SJCRH30 (cell line): ENCODE results near the gene HBS1L. TPM values are rescaled to one million over a fixed set of nuclear protein-coding genes. Genes with fewer than 3 reads are reported as not detected.

Source experiments
- DNase-seq, 2 experiments: peaks; one replicate each; pipeline ENCODE4 v3.0.0-alpha.2; 2015 to 2020
- H3K27ac ChIP-seq: fragments of 250-450 bp; sonication (Bioruptor Pico); 2 replicates; pipeline ENCODE4 v1.5.1; 2020; ENCODE audit warnings: mild to moderate bottlenecking, moderate library complexity
- H3K27me3 ChIP-seq: fragments of 250-450 bp; sonication (Bioruptor Pico); 2 replicates; pipeline ENCODE4 v1.5.1; 2020; ENCODE audit warnings: mild to moderate bottlenecking, moderate library complexity
- H3K36me3 ChIP-seq: fragments of 250-450 bp; sonication (Bioruptor Pico); 2 replicates; pipeline ENCODE4 v1.5.1; 2020; ENCODE audit warnings: mild to moderate bottlenecking, moderate library complexity
- H3K4me1 ChIP-seq: fragments of 250-450 bp; sonication (Bioruptor Pico); 2 replicates; pipeline ENCODE4 v1.5.1; 2020; ENCODE audit warnings: mild to moderate bottlenecking, moderate library complexity
- H3K4me3 ChIP-seq: fragments of 250-450 bp; sonication (Bioruptor Pico); 2 replicates; pipeline ENCODE4 v1.5.1; 2020; ENCODE audit warnings: mild to moderate bottlenecking, moderate library complexity
- H3K9me3 ChIP-seq: fragments of 250-450 bp; sonication (Bioruptor Pico); replicated peaks from 2 replicates; pipeline ENCODE4 v1.5.1; 2020; ENCODE audit warnings: mild to moderate bottlenecking, moderate library complexity
- total RNA-seq: library from RNA; depleted of rRNA; stranded (reverse); fragments of >200 nt; shearing (Covaris generic); gene quantifications from 2 replicates; pipeline ENCODE4 v1.2.3, GENCODE V29; 2014

Gene HBS1L
- total RNA-seq, 1 experiment from 2014 or later = 139 TPM

- Histone ChIP-seq H3K9me3 (no peaks in the 10 kb centered on the region), H3K27me3 (no peaks in the 10 kb centered on the region), H3K4me3 (no peak overlapping the region), H3K4me1 (no peaks in the 10 kb centered on the region), H3K36me3 (peaks cover 2% of the 10 kb centered on the region; the same call in 1 of the 2 replicates), H3K27ac (no peak overlapping the region)
- no peak for DNase-seq
Observed at GRCh38 chr6:135008941-135009290, 45.7 kb downstream of the HBS1L start.

- DNase-seq = no peak
Observed at GRCh38 chr6:135008072-135008940, 46.3 kb downstream of the HBS1L start.

GRCh38 chr6:135006386-135006914 is 48.2 kb downstream of the HBS1L start:
- Histone ChIP-seq H3K27me3 (no peaks in the 10 kb centered on the region), H3K4me3 (no peak overlapping the region), H3K9me3 (no peaks in the 10 kb centered on the region), H3K4me1 (no peaks in the 10 kb centered on the region), H3K27ac (no peak overlapping the region), H3K36me3 (peaks cover 7% of the 10 kb centered on the region)
- DNase-seq = no peak

More at GRCh38 chr6:135008072-135008940, 46.3 kb downstream of the HBS1L start:
- Histone ChIP-seq H3K36me3 (peaks cover 2% of the 10 kb centered on the region; the same call in 1 of the 2 replicates), H3K4me1 (no peaks in the 10 kb centered on the region), H3K4me3 (no peak overlapping the region), H3K9me3 (no peaks in the 10 kb centered on the region), H3K27me3 (no peaks in the 10 kb centered on the region), H3K27ac (no peak overlapping the region)

- no peak overlapping the region for H3K4me3 ChIP-seq
- DNase-seq = no peak
- no peak overlapping the region for H3K27ac ChIP-seq
- H3K9me3 ChIP-seq = no peaks in the 10 kb centered on the region
- H3K27me3 ChIP-seq = no peaks in the 10 kb centered on the region
- no peaks in the 10 kb centered on the region for H3K4me1 ChIP-seq
- peaks cover 11% of the 10 kb centered on the region; the same call in 1 of the 2 replicates for H3K36me3 ChIP-seq
Observed at GRCh38 chr6:135004399-135004798, 50.2 kb downstream of the HBS1L start.

GRCh38 chr6:135002974-135003703 is 51.5 kb downstream of the HBS1L start:
- no peaks in the 10 kb centered on the region for H3K27me3 ChIP-seq
- no peak for DNase-seq
- H3K9me3 ChIP-seq = no peaks in the 10 kb centered on the region
- H3K36me3 ChIP-seq = peaks cover 11% of the 10 kb centered on the region; the same call in 1 of the 2 replicates
- H3K4me1 ChIP-seq = no peaks in the 10 kb centered on the region
- H3K27ac ChIP-seq = no peak overlapping the region
- no peak overlapping the region for H3K4me3 ChIP-seq

- Histone ChIP-seq H3K27me3 (no peaks in the 10 kb centered on the region), H3K9me3 (no peaks in the 10 kb centered on the region), H3K36me3 (peaks cover 11% of the 10 kb centered on the region; the same call in 1 of the 2 replicates), H3K27ac (no peak overlapping the region), H3K4me1 (no peaks in the 10 kb centered on the region), H3K4me3 (no peak overlapping the region)
- DNase-seq = peak in 1 of 2 experiments; percentile 30
Observed at GRCh38 chr6:135002229-135002844, 52.3 kb downstream of the HBS1L start.

GRCh38 chr6:134999107-134999506 is 55.5 kb downstream of the HBS1L start:
- no peaks in the 10 kb centered on the region for H3K27me3 ChIP-seq
- no peaks in the 10 kb centered on the region for H3K4me1 ChIP-seq
- no peak overlapping the region for H3K27ac ChIP-seq
- no peaks in the 10 kb centered on the region for H3K9me3 ChIP-seq
- peaks cover 31% of the 10 kb centered on the region for H3K36me3 ChIP-seq
- no peak overlapping the region for H3K4me3 ChIP-seq
- no peak for DNase-seq

- no peaks in the 10 kb centered on the region for H3K9me3 ChIP-seq
- no peaks in the 10 kb centered on the region for H3K27me3 ChIP-seq
- DNase-seq = no peak
Observed at GRCh38 chr6:134997133-134997995, 57.3 kb downstream of the HBS1L start.

GRCh38 chr6:134995536-134995935 is 59.1 kb downstream of the HBS1L start:
- peaks cover 40% of the 10 kb centered on the region for H3K36me3 ChIP-seq
- H3K27me3 ChIP-seq = no peaks in the 10 kb centered on the region
- no peak overlapping the region for H3K4me3 ChIP-seq
- DNase-seq = no peak
- H3K4me1 ChIP-seq = no peaks in the 10 kb centered on the region
- no peaks in the 10 kb centered on the region for H3K9me3 ChIP-seq
- H3K27ac ChIP-seq = no peak overlapping the region

More at GRCh38 chr6:134997133-134997995, 57.3 kb downstream of the HBS1L start:
- H3K27ac ChIP-seq = no peak overlapping the region
- no peaks in the 10 kb centered on the region for H3K4me1 ChIP-seq
- peaks cover 40% of the 10 kb centered on the region for H3K36me3 ChIP-seq
- H3K4me3 ChIP-seq = no peak overlapping the region

- no peak for DNase-seq
- H3K27ac ChIP-seq = no peak overlapping the region
- H3K4me1 ChIP-seq = no peaks in the 10 kb centered on the region
- H3K36me3 ChIP-seq = peaks cover 43% of the 10 kb centered on the region
- H3K9me3 ChIP-seq = no peaks in the 10 kb centered on the region
- H3K27me3 ChIP-seq = no peaks in the 10 kb centered on the region
- no peak overlapping the region for H3K4me3 ChIP-seq
Observed at GRCh38 chr6:134994431-134994830, 60.2 kb downstream of the HBS1L start.

- DNase-seq = no peak
- Histone ChIP-seq H3K4me3 (no peak overlapping the region), H3K27ac (no peak overlapping the region), H3K36me3 (peaks cover 43% of the 10 kb centered on the region), H3K9me3 (no peaks in the 10 kb centered on the region), H3K4me1 (no peaks in the 10 kb centered on the region), H3K27me3 (no peaks in the 10 kb centered on the region)
Observed at GRCh38 chr6:134992155-134992554, 62.5 kb downstream of the HBS1L start.

GRCh38 chr6:134990262-134990661 is 64.4 kb downstream of the HBS1L start:
- Histone ChIP-seq H3K4me3 (no peak overlapping the region), H3K4me1 (no peaks in the 10 kb centered on the region), H3K36me3 (peaks cover 32% of the 10 kb centered on the region), H3K27ac (no peak overlapping the region), H3K9me3 (no peaks in the 10 kb centered on the region), H3K27me3 (no peaks in the 10 kb centered on the region)
- no peak for DNase-seq

- Histone ChIP-seq H3K27me3 (no peaks in the 10 kb centered on the region), H3K4me1 (no peaks in the 10 kb centered on the region), H3K9me3 (no peaks in the 10 kb centered on the region), H3K36me3 (peaks cover 27% of the 10 kb centered on the region), H3K4me3 (no peak overlapping the region), H3K27ac (no peak overlapping the region)
- no peak for DNase-seq
Observed at GRCh38 chr6:134984821-134985220, 69.8 kb downstream of the HBS1L start.

GRCh38 chr6:134983823-134984222 is 70.8 kb downstream of the HBS1L start:
- Histone ChIP-seq H3K27me3 (no peaks in the 10 kb centered on the region), H3K4me1 (no peaks in the 10 kb centered on the region), H3K9me3 (no peaks in the 10 kb centered on the region), H3K4me3 (no peak overlapping the region), H3K27ac (no peak overlapping the region), H3K36me3 (peaks cover 30% of the 10 kb centered on the region)
- no peak for DNase-seq
